Measurements from ENCODE around the gene FCMR.

The FCMR gene

GRCh38 chr1:206900149-206900548 is 21.6 kb downstream of the FCMR start:
- DNase-seq (ENCODE audit: low spot score): no peak

GRCh38 chr1:206899717-206900116 is 22.0 kb downstream of the FCMR start:
- no peak for DNase-seq (ENCODE audit: low spot score)

- DNase-seq (ENCODE audit: low spot score): no peak
Observed at GRCh38 chr1:206898915-206899431, 22.8 kb downstream of the FCMR start.

GRCh38 chr1:206898089-206898914 is 23.4 kb downstream of the FCMR start:
- DNase-seq (ENCODE audit: low spot score): no peak

- DNase-seq (ENCODE audit: low spot score): no peak
Observed at GRCh38 chr1:206897175-206897574, 24.6 kb downstream of the FCMR start, which contains the start of gene IL24. IL24 (plus strand) TSS chr1:206897443; CDS start chr1:206897833, 390 bp downstream.

- no peak for DNase-seq (ENCODE audit: low spot score)
Observed at GRCh38 chr1:206896261-206896660, 25.5 kb downstream of the FCMR start.

- no peak for DNase-seq (ENCODE audit: low spot score)
Observed at GRCh38 chr1:206895837-206896242, 25.9 kb downstream of the FCMR start.

GRCh38 chr1:206895325-206895724 is 26.4 kb downstream of the FCMR start:
- no peak for DNase-seq (ENCODE audit: low spot score)

GRCh38 chr1:206893380-206893779 is 28.4 kb downstream of the FCMR start:
- no peak for DNase-seq (ENCODE audit: low spot score)

GRCh38 chr1:206892351-206892984 is 29.3 kb downstream of the FCMR start:
- DNase-seq (ENCODE audit: low spot score): no peak

GRCh38 chr1:206891412-206891811 is 30.3 kb downstream of the FCMR start:
- DNase-seq (ENCODE audit: low spot score): no peak

GRCh38 chr1:206890125-206891060 is 31.3 kb downstream of the FCMR start:
- no peak for DNase-seq (ENCODE audit: low spot score)

GRCh38 chr1:206887701-206888100 is 34.0 kb downstream of the FCMR start:
- DNase-seq (ENCODE audit: low spot score): no peak

GRCh38 chr1:206886831-206887230 is 34.9 kb downstream of the FCMR start:
- DNase-seq (ENCODE audit: low spot score): no peak

GRCh38 chr1:206885341-206886060 is 36.2 kb downstream of the FCMR start:
- no peak for DNase-seq (ENCODE audit: low spot score)

- DNase-seq (ENCODE audit: low spot score): no peak
Observed at GRCh38 chr1:206883876-206884275, 37.9 kb downstream of the FCMR start.

GRCh38 chr1:206883160-206883559 is 38.6 kb downstream of the FCMR start:
- DNase-seq (ENCODE audit: low spot score): no peak

GRCh38 chr1:206882555-206882954 is 39.2 kb downstream of the FCMR start:
- DNase-seq (ENCODE audit: low spot score): no peak

- no peak for DNase-seq (ENCODE audit: low spot score)
Observed at GRCh38 chr1:206880314-206880713, 41.4 kb downstream of the FCMR start.

- no peak for DNase-seq (ENCODE audit: low spot score)
Observed at GRCh38 chr1:206878456-206878855, 43.3 kb downstream of the FCMR start.

- no peak for DNase-seq (ENCODE audit: low spot score)
Observed at GRCh38 chr1:206875752-206876377, 45.9 kb downstream of the FCMR start.

Data from CD4-positive, alpha-beta T cell treated with Interleukin-2 at 100 ng/mL for 4 hours (primary cell).